Thoracic aorta endothelial cell (primary cell): ENCODE data around the gene UQCRQ. TPM values are rescaled to one million over a fixed set of nuclear protein-coding genes. Genes with fewer than 3 reads are reported as not detected.

Source experiments
- small RNA-seq: library from RNA; depleted of rRNA; stranded (forward); fragments of <200 nt; gene quantifications from one replicate; pipeline ENCODE3, GENCODE V24; 2012
- total RNA-seq: library from RNA; depleted of rRNA; stranded (reverse); fragments of >200 nt; gene quantifications from 2 replicates; pipeline ENCODE4 v1.2.3, GENCODE V29; 2012

The UQCRQ gene
- 67.9 and 92.2 TPM in 2 replicates for total RNA-seq

GRCh38 chr5:132866342-132867045, at the start of gene UQCRQ, which contains the start of gene GDF9:
TSS of gene UQCRQ (plus strand) at chr5:132866642. CDS start at chr5:132866882, 240 bp downstream.
TSS of gene GDF9 (minus strand) at chr5:132866469. CDS start at chr5:132864533, 1,936 bp downstream.

GRCh38 chr5:132830436-132831094, 35.9 kb upstream of the UQCRQ start, which contains the start of gene SHROOM1:
TSS of gene SHROOM1 (minus strand) at chr5:132830647. CDS start at chr5:132826140, 4,507 bp downstream.

DNA sequence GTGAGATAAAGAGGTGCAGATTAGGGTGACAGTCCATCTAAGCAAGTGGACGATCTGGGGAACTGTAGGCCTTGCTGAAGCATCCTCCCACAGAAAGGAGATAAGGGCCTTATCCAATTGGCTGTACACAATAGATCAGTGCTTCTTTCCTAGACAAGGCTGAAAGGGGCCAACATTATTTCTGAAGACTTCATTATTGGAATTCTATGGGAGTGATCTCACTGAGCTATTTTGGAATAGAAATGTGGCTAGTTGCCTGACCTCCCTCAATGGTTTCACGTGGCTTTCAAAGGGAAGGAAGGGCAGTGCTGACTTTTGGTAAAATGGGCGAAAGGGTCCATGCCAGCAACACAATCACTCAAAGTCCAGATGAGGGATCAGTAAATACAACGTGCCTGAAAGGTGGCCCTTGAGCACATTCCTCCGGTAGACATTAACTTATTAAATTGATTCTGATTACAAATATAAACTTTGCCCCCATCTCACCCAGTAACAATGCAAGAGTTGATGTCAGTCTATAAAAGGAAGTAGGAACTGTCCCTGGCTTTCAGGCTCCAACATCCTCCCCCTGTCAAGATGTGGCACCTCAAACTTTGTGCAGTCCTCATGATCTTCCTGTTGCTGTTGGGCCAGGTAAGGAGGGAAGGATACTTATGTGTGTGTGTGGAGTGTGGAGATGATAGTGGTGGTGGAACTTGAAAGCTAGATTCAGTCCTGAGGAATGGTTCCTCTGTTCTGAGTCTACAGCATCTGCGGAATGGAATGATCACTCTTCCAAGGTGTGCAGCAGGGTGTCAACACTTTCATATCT, 6.9 kb downstream of the UQCRQ start, which contains the start of gene LEAP2:
LEAP2 (plus strand) TSS at position 550 of the 811 bp plus-strand sequence; CDS start at position 577, 27 bp downstream.

Small RNA genes within 50 kb of the gene (small RNA-seq; reads per million reads assigned to genes)
- not detected for gene RNA5SP192

Other genes starting within 250 kb of the UQCRQ start
- not detected in 2 replicates for gene IL13, start 208.5 kb upstream of the UQCRQ start, total RNA-seq
- not detected in 2 replicates for gene IL4, start 192.7 kb upstream of the UQCRQ start, total RNA-seq
- 12.9 and 15.8 TPM in 2 replicates for gene KIF3A, start 129.1 kb upstream of the UQCRQ start, total RNA-seq
- gene CCNI2, start 119.2 kb upstream of the UQCRQ start, total RNA-seq = 0.22 TPM in 1 of 2 replicates, not detected in the other
- 48.0 and 58.6 TPM in 2 replicates for gene SEPTIN8, start 89.4 kb upstream of the UQCRQ start, total RNA-seq
- gene SOWAHA, start 53.3 kb upstream of the UQCRQ start, total RNA-seq = not detected in 2 replicates
- gene SHROOM1, start 36.0 kb upstream of the UQCRQ start, total RNA-seq = 5.3 and 8.5 TPM in 2 replicates
- gene GDF9, start 173 bp upstream of the UQCRQ start, total RNA-seq = under 0.01 and 0.14 TPM in 2 replicates
- 0.50 and 0.53 TPM in 2 replicates for gene LEAP2, start 7.0 kb downstream of the UQCRQ start, total RNA-seq
- 97.6 and 99.3 TPM in 2 replicates for gene AFF4, start 97.0 kb downstream of the UQCRQ start, total RNA-seq
- 18.0 and 26.1 TPM in 2 replicates for gene ZCCHC10, start 159.9 kb downstream of the UQCRQ start, total RNA-seq
- gene HSPA4, start 185.4 kb downstream of the UQCRQ start, total RNA-seq = 191 and 222 TPM in 2 replicates